Measurements from ENCODE around the gene MTHFD1L.

DNA sequence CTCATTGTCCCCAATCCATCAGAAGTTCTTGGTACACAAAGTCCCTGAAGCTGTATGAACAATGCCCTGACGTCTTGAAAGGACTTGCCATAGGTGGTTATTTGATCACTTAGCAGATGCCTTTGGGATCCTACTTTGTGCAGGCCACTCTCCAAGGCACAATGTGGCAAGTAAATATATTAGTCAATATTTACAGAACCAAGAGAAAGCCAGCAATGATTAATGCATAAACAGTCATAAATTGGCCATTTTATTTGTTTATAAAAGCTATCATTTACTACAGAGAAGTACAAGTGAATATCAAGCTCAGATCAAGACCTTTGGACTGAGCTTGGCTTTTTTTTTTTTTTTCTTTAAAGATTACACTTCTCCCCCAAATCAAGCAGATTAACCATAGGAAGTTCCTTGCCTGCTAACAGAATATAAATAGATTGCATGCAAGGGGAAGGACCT lies 161.8 kb downstream of the MTHFD1L start:
- TF ChIP-seq, protein P1, sequence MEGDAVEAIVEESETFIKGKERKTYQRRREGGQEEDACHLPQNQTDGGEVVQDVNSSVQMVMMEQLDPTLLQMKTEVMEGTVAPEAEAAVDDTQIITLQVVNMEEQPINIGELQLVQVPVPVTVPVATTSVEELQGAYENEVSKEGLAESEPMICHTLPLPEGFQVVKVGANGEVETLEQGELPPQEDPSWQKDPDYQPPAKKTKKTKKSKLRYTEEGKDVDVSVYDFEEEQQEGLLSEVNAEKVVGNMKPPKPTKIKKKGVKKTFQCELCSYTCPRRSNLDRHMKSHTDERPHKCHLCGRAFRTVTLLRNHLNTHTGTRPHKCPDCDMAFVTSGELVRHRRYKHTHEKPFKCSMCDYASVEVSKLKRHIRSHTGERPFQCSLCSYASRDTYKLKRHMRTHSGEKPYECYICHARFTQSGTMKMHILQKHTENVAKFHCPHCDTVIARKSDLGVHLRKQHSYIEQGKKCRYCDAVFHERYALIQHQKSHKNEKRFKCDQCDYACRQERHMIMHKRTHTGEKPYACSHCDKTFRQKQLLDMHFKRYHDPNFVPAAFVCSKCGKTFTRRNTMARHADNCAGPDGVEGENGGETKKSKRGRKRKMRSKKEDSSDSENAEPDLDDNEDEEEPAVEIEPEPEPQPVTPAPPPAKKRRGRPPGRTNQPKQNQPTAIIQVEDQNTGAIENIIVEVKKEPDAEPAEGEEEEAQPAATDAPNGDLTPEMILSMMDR (IDR thresholded peaks at IDR 0.05) = no peak
- no peak for TF ChIP-seq POLR2A (IDR thresholded peaks at IDR 0.05)
